ENCODE results near the gene MED27.

Gene MED27

DNA sequence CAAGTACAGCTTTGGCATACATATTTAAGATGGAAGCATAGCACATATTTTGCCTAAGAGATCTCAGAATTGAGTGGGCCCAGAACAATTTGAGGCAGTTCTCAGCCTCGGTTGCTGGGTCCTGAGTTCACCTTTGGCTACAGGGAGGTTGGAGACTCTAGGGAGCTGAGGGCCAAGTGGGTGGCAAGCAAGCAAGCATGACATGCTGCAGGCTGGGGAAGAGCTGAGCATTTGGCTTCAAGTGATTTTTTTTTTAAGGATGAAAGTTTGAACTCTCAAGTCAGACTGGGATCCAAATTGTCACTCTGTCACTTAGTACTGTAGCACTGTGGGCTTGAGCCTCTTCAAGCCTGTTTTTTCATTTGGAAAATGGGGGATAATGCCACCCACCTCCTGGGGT lies 160.5 kb downstream of the MED27 start:
- no peak for DNase-seq (ENCODE audit: low spot score)

DNA sequence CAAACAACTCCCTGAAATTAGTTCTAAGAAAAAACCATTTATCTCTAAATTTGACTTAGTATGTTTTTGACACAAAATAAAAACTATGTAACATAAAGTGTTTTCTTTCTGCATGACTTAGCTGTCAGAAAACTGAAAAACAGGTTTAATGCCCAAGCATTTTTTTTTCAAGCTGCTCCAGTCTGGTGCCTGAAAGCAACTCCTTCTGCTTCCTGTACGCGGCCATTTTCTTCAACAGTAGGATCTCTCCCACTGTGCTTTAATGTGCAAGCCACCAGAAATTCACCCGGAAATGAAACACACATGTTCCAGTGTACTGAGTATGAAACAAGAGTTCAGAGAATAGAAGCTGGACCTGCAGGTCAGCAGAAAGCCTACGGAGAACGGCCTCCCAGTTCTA lies 161.2 kb downstream of the MED27 start:
- DNase-seq (ENCODE audit: low spot score) = no peak

DNA sequence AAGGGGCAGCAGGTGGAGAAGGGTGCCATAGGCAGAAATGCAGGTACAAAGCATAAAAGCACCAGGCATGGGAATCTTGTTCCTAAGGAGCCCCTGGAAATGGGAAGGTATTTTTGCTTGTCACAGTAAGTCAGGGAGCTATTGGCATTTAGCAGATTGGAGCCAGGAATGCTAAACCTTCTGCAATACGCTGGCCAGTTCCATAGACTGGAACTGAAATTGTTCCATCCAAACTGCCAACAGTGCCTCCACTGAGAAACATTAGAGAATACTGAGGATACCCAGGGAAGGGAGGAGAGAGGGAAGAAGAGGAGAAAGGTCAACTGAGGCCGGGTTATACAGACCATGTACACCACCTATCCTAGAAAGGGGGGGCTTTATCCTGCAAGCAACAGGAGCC lies 162.7 kb downstream of the MED27 start:
- no peak for DNase-seq (ENCODE audit: low spot score)

DNA sequence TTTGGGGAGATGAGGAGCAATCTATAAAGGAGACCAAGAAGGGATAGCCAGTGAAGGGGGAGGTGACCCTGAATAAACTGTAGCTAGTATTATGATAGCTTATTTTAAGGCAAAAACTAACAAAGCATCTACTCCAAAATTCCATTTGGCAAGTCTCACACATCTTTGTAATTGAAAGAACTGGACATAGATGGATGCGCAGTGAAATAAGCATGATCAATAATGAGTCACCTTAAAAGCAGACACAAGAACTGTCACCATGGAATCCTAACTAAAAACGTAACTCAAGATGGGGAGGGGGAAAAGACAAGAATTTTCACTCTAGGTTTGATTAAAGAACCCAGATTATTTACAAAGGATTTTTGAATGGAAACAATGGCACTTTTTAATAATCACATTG lies 164.5 kb downstream of the MED27 start:
- DNase-seq (ENCODE audit: low spot score) = no peak

DNA sequence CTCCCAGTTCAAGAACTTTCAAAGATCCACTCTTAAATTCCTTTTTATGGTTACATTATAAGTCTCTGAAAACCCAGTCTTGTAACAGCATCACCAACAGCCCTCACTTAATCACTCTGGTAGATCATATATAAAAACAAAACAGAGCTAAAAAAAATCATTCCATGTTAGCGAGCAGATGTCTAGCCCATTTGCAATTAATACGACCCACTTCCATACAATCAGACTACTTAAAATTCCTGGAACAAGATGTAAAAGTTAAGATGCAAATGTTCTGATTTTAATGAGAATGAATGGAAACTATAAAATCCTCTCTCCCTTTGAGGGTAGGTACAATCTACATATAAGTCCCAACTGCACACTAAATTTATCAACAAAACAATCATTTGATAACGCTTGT lies 167.0 kb downstream of the MED27 start:
- no peak for DNase-seq (ENCODE audit: low spot score)

DNA sequence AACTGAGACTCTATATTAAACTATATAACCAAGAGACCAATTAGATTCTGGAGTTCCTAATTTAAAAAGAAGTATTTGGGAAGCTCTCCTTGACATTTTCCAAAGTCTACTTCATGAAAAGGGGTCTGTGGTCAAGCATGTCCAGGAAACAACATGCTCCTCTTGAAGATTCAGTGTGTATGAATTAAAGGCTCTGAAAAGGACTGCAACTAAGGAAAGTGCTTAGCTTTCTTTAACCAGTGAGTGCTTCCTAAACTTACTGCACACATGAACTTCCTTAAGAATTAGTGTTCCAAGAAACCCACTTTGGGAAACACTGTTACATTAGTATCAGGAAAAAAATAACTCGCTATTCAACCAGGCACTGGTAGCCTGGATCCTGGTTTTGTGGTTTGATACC lies 167.6 kb downstream of the MED27 start:
- DNase-seq (ENCODE audit: low spot score) = no peak

DNA sequence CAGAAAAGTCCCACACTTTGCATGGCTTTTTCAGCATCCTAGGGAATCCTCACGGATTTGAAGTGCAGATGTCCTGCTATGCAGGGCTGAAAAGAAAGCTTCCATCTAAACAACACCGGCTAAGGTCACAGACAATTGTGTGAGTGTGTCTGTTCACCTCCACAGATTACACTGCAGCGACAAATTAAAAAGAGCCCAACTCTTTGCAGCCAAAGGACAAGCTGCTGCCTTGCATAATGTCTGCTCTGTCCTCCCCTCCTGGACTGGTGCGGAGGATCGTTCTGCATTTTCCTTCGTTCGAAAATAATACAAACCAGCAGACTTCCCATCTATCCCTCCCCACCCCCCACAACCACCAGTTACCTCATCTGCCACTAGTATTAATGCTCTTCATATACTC lies 169.1 kb downstream of the MED27 start:
- DNase-seq (ENCODE audit: low spot score) = no peak

DNA sequence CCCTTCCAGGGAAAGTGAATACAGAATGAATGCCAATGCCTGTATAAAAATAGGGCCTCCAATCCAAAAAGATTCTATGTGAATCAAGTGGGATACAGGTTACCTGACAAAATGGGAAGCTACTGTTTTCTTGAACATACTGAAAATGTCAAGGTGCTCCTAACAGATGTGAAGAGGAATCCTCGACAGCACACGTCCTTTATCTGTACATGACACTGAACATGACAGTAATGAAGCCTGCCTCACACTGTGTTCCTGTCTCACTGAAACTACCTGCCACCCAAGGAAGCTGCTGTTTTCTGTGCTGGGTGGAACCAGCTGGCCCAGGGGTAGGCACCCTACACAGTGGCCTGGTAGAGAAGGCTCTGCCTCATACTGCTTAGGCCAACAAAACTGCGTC lies 174.5 kb downstream of the MED27 start:
- no peak for DNase-seq (ENCODE audit: low spot score)

DNA sequence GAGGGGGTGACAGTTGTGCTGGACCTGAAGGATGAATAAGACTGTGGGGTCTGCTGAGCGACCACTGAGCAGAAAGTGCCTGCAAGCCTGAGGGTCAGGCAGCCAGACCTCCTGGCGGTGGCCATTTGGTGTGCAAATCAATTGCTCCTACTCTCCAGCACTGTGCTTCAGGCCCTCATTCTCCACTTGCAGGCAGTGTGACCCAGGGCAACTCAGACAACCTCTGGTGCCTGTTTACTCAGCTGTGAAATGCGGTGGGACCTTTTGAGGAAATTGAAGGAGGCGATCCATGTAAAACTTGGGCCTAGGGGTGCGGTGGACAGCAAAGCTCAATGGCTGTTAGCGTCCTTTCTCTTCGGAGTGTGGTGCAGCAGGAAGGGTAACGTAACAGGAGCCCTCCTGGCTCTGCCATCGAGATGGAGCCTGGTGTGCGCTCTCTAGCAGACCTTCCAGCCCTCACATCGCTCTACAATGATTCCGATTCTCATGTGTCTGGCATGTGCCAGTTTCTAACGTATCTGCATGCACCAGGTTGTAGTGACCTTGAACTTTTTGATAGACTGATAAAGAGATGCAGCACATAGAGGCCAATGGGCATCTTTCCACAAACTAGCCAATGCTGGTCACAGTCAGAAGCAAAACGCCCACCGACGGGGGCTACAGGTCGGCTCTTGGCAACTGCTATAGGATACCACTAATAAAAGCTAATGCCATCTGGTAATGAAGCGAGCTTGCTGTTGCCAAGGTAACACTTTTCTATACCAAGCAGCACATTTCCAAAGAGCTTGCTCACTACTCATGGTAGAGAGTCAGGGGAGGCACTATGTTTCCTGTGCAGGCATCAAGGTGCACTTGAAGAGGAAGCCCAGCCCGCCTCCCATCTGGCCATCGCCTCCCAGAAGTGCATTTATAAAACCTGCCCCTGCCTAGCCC lies 180.1 kb downstream of the MED27 start:
- DNase-seq (ENCODE audit: low spot score) = peak; percentile 55

DNA sequence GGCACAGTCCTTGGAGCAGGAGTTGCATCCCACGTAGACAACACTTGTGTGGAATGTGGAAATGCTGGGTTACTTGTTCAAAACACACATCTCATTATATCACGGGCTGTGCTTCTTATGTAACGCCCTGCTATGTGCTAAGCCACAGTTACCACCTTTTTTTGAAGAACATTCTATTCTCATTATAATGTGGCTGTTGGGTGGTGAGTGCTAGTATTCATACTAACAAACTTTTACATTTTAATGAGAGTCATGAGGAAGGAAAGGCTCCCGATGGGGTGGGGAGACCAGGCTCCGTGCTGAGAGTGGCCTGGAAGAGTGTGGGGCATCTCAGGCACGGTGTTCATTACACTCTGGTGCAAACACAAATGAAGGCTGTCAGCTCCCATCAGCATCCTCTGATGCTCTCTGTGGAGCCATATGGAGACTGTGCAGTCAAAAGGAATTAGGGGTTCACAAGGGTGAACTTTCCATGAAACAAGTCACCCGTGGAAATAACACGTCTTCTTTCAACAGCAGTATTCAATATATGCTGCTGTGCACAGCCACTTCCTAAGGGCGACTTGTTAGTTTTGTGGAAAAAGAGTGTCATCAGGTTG lies 186.7 kb downstream of the MED27 start:
- DNase-seq (ENCODE audit: low spot score) = no peak

DNA sequence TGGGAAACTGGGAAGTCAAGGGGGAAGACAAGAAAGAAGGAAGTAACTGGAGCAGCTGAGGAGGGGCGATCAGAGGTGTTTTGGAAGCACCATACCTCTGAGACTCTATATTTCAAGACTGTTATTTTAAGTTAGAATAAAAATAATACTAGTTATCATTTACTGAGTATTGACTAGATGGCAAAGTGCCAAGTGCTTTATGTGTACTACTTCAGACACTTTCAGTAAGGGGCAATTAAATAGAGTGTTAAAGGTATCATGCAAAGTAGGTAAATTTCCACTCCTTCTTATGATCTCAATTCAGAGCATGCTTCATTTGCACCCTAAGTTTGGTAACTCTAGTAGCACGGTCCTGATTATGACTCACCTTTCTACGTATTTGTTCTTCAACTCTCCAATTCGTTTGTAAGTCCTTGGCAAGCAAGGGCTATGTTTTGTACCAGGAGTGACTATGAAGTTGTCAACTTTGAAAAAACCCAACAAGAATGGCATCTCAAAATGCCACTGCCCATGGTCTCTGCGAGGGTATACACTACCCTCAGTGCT lies 187.4 kb downstream of the MED27 start:
- no peak for DNase-seq (ENCODE audit: low spot score)

DNA sequence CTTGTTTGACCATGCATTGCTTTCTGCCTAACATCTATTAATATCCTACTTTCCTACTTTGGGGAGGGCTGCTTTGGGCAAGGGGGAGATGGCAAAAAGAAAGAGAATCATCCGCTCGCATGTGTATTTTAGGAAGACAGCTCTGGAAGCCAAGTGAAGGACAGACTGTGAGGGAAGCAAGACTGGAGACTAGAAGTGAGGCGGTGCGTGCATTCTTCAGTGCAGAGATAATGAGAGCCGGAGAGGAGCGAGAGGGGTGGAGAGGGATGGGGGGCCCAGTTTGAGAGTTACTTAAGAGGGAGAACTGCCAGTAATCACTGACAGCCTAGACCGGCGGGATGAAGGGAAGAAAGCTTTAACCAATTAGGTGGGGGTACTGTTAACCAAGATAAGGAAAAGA lies 188.1 kb downstream of the MED27 start:
- no peak for DNase-seq (ENCODE audit: low spot score)

DNA sequence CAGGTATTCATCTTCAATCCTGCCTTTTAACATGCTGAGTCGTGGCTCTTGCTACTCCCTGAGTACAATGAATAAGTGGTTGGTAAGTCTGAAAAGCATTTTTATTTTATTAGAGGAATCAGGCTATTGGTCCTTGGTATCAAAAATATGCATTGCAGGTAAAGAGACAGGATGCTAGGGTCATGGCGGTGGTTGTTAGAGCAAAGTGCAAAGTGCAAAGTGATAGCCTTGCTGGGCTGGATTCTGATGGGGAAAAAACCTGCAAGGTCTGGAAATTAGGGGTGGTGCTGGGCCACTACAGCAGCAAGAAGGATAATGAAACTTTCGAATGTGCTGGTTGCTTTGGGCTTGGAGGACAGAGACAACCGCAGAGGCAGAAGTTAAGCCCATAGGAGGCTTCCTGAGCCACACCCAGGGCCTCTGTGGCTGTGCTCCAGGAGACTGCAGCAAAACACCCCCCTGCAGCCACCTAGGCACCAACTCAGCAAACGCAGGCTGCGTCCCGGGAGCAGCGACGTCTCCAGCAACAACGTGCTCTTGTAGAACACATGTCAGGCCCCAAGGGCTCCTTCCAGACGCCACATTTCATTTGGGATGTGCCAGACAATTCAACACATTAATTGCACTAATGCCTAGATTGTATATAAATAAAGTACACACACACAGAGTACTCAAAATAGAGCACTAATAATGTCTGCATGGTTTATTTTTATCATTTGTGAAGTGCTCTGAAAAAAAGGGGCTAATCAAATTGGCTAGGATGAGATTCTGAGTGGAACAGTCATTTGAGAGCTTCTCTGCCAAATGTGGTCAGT lies 190.0 kb downstream of the MED27 start:
- peak; percentile 43 for DNase-seq (ENCODE audit: low spot score)

DNA sequence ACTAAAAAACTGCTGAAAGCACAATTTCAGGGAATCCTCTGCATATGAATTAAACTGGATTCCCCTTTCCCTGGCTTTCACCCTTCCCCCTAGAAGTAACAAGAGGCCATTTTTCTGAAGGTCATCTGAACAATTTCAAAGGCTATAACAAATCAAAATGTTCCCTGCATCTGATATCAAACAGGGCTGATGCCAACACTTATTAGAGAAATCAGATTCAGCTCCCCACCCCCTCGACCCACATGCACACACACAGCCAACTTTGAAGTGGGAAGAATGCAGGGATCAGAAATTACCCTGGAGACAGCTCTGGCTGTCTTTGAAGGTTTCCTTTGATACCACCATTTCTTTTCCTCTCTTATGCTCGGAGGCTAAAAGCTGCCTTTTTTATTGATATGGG lies 190.7 kb downstream of the MED27 start:
- DNase-seq (ENCODE audit: low spot score) = no peak

DNA sequence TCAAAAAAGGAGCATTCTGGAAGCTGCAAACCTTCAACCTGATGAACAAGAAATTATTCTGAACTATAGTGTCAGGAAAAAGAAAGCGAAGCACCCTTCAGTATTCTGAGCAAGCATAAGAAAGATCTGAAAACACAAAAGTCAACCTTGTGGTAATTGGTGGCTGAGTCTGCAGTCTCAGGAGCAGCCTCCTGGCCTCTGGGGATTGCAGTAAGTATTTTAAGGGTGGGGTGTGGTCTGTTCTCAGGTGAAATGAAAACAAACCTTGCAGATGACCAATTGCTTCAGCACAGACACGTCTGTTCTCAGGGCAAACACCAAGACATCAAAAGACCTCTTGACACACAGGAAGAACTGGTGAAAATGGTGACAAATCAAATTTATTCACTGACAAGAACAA lies 192.0 kb downstream of the MED27 start:
- no peak for DNase-seq (ENCODE audit: low spot score)

DNA sequence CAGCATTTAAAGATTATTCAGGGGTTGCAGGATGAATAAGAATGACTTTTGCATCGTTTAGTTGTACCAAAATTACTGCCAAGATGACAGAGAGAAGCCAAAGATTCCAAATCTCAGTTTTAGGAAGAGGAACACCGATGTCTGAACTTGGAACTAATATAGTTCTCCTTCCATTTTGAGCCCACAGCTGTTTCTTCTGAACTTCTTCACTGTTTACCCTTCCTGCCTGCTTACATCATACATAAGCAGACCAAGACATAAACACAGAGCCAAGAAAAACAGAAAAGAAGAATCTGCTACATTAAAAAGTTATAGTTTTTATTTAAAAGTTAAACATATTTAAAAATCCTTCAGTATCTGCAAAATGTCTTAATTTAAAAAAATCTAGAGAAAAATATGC lies 192.8 kb downstream of the MED27 start:
- no peak for DNase-seq (ENCODE audit: low spot score)

DNA sequence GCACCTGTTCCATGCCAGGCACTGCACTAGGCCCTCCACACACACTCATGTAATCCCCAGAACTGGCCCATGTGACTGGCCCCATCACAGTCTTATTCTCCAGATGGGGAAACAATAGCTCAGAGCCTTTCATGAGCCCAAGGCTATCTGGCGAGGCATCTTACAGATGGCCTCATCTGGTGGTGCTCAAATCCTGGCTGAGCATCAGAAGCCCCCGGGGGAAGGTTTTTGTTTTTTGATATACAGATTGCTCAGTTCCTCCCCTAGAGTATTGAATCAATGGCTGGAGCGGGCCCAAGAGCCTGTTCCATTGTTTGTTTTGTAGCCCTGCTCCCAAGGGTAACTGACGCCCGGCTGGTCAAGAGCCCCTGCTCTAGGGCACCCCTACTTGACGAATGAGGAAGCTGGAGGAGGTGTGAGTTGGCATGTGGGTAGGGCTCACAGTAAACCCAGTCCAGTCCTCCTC lies 194.5 kb downstream of the MED27 start:
- DNase-seq (ENCODE audit: low spot score) = no peak

DNA sequence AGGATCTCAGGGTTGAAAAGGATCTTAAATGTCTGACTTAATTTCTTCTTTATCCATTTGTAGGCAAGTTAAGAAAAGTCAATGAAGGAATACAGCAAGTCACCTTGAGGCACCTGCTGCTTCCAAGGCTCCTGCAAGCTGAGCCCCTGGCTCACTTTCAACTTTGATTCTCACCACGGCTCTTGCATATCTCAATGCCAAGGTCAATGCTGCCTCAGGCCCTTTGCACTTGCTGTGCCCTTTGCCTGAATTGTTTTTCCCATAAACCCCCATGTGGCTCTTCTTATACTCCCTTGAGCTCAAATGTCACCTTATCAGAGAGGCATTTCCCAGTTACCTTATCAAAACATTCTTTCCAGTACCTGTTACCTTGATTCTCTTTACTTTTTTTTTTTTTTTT lies 195.4 kb downstream of the MED27 start:
- no peak for DNase-seq (ENCODE audit: low spot score)

DNA sequence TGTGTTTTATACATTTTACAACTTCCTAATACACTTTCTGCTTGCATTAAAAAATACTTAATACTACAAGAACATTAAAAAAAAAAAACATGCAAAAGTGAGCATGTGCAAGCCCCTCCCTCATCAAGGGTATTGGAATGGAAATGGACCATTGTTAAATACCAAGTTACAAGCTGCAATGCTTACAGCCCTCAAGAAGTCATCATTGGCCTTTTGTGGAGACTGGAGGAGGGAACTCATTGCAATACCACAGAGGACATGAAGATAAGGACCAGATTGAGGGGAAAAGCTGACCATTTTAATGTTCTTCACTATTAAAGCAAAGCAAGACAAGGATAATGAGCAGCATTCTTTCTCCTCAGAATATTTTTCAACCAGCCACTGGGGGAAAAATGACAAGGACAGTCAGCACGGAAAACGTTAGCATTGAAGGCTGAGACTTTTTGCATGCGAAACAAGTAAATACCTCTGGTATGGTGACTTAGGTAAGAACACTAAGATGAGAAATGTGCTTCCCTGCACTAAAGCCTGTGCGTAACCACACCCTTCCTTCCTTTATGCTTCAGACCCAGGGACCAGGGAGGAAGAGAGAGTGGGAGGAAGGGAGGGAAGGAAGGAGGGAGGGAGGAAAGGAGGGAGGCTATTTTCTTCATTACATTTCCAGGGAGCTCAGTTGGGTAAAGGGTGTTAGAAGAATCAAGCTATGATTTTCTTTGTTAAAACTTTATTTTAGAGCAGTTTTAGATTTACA lies 198.7 kb downstream of the MED27 start:
- no peak for DNase-seq (ENCODE audit: low spot score)

DNA sequence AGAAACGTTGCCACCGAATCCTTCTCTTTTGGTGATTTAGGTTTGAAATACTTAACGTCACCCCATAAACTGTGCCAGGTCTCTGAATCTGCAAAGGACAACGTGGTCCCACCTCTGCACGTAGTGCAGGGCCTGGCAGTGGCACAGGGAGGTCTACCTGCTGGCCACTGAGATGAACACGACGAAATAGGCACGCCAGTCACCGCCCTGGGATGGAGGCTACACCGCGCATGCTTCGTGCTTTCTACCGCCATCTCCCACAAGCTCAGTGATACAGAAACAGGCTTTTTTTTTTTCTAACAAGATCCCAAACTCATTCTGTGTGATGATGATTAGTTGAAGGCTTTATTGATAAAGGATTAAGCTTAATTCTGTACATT lies 199.8 kb downstream of the MED27 start:
- no peak for DNase-seq (ENCODE audit: low spot score)

DNA sequence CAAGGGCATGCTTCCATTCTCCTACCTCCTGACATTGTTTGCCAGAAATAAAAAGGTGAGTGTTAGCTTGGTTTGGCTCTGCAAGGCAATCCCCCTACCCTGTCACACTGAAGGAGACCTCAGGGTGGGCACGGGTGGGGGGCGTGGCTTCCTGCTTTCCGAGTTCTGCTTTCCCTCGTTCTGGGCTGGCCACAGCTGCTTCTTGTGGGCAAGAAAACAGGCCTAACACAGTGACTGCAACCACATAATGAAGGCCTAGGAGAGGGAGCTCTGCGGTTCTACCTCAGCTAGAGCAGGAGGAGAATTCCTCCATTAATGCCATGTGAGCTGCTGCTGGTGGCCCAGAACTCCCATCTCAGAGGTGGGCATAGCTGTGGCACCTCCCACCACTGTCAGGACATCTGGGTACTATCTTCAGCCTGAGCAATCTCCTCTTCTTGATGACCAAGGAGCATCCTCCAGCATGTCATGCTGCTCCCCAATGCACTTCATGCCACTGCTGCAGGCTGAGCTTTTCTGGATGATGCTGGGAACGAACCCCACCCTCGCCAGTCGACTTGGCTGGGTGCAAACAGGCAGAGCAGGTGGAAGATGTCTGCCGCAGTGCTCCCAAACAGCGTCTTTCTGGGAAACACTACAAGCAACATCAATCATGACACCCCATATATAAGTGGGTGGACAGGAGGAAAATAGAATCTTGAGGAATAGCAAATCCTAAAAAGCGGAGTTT lies 200.3 kb downstream of the MED27 start:
- no peak for DNase-seq (ENCODE audit: low spot score)

All from iPS-NIHi11 (cell line).